H9 (cell line): ENCODE results near the gene LAMA3. TPM values are rescaled to one million over a fixed set of nuclear protein-coding genes. Genes with fewer than 3 reads are reported as not detected.

Source experiments
- DNase-seq: peaks from one replicate; pipeline ENCODE4 v3.0.0-alpha.2; 2017
- H2AFZ ChIP-seq: one replicate; pipeline ENCODE4 v1.6.1; 2013; ENCODE audit warnings: mild to moderate bottlenecking, low read length, control low read depth, moderate library complexity
- H2AK5ac ChIP-seq: 2 replicates; pipeline ENCODE4 v1.6.1; 2013; ENCODE audit warnings: low read length, control low read depth, mixed read lengths; ENCODE audit not compliant: insufficient read length
- H2BK120ac ChIP-seq: one replicate; pipeline ENCODE4 v1.6.1; 2013; ENCODE audit warnings: low read depth, mild to moderate bottlenecking, low read length, control low read depth, inconsistent platforms; ENCODE audit not compliant: poor library complexity, severe bottlenecking
- H2BK12ac ChIP-seq: 2 replicates; pipeline ENCODE4 v1.6.1; 2013; ENCODE audit warnings: low read length, control low read depth, mixed read lengths, low read depth; ENCODE audit not compliant: insufficient read length
- H2BK15ac ChIP-seq: 2 replicates; pipeline ENCODE4 v1.6.1; 2013; ENCODE audit warnings: low read depth, low read length, control low read depth
- H2BK20ac ChIP-seq: one replicate; pipeline ENCODE4 v1.6.1; 2013; ENCODE audit warnings: low read depth, mild to moderate bottlenecking, low read length, control low read depth, inconsistent platforms; ENCODE audit not compliant: poor library complexity, severe bottlenecking
- H2BK5ac ChIP-seq: 2 replicates; pipeline ENCODE4 v1.6.1; 2013; ENCODE audit warnings: low read length, control low read depth, mixed read lengths; ENCODE audit not compliant: insufficient read length
- H3K14ac ChIP-seq: 2 replicates; pipeline ENCODE4 v1.6.1; 2013; ENCODE audit warnings: low read length, control low read depth; ENCODE audit not compliant: insufficient read depth
- H3K18ac ChIP-seq: 2 replicates; pipeline ENCODE4 v1.6.1; 2013; ENCODE audit warnings: low read depth, mild to moderate bottlenecking, mixed read lengths, low read length, control low read depth; ENCODE audit not compliant: insufficient read length
- H3K23ac ChIP-seq: 2 replicates; pipeline ENCODE4 v1.6.1; 2013; ENCODE audit warnings: low read length, control low read depth, mixed read lengths, low read depth; ENCODE audit not compliant: insufficient read length
- H3K23me2 ChIP-seq: 2 replicates; pipeline ENCODE4 v1.6.1; 2013; ENCODE audit warnings: low read depth, mild to moderate bottlenecking, mixed read lengths, low read length, control low read depth; ENCODE audit not compliant: insufficient read length, poor library complexity, severe bottlenecking
- H3K27ac ChIP-seq: 2 replicates; pipeline ENCODE4 v1.5.1; 2013; ENCODE audit warnings: low read length, control low read depth, mixed read lengths, low read depth; ENCODE audit not compliant: insufficient read length
- H3K27me3 ChIP-seq: 2 replicates; pipeline ENCODE4 v1.6.1; 2013; ENCODE audit warnings: low read length, control low read depth, inconsistent platforms; ENCODE audit not compliant: insufficient read depth
- H3K4ac ChIP-seq: 2 replicates; pipeline ENCODE4 v1.6.1; 2013; ENCODE audit warnings: low read depth, mild to moderate bottlenecking, control low read depth, inconsistent platforms, low read length, moderate library complexity
- H3K4me1 ChIP-seq: 2 replicates; pipeline ENCODE4 v1.6.1; 2013; ENCODE audit warnings: low read length, control low read depth, inconsistent platforms; ENCODE audit not compliant: insufficient read depth
- H3K4me2 ChIP-seq: 2 replicates; pipeline ENCODE4 v1.6.1; 2013; ENCODE audit warnings: low read length, control low read depth, mixed read lengths; ENCODE audit not compliant: insufficient read length, insufficient read depth
- H3K56ac ChIP-seq: 2 replicates; pipeline ENCODE4 v1.6.1; 2013; ENCODE audit warnings: low read depth, mild to moderate bottlenecking, mixed read lengths, low read length, control low read depth; ENCODE audit not compliant: insufficient read length
- H3K79me1 ChIP-seq: 2 replicates; pipeline ENCODE4 v1.6.1; 2013; ENCODE audit warnings: low read depth, mild to moderate bottlenecking, moderate library complexity, low read length, control low read depth, inconsistent platforms; ENCODE audit not compliant: insufficient read depth, poor library complexity, severe bottlenecking
- H3K79me2 ChIP-seq: 2 replicates; pipeline ENCODE4 v1.6.1; 2013; ENCODE audit warnings: low read length, control low read depth, inconsistent platforms; ENCODE audit not compliant: insufficient read depth
- H3K9ac ChIP-seq: 2 replicates; pipeline ENCODE4 v1.6.1; 2013; ENCODE audit warnings: low read length, control low read depth, mixed read lengths; ENCODE audit not compliant: insufficient read length; ENCODE audit errors: extremely low read depth
- H3K9me3 ChIP-seq: one replicate; pipeline ENCODE4 v1.6.1; 2013; ENCODE audit warnings: low read depth, low read length, inconsistent platforms; ENCODE audit not compliant: control insufficient read depth
- H3T11ph ChIP-seq: one replicate; pipeline ENCODE4 v1.6.1; 2013; ENCODE audit warnings: mild to moderate bottlenecking, low read length, control low read depth, inconsistent platforms
- H4K20me1 ChIP-seq: one replicate; pipeline ENCODE4 v1.6.1; 2013; ENCODE audit not compliant: control insufficient read depth, insufficient read length, insufficient read depth
- H4K5ac ChIP-seq: 2 replicates; pipeline ENCODE4 v1.6.1; 2013; ENCODE audit warnings: low read depth, mild to moderate bottlenecking, mixed read lengths, low read length, control low read depth; ENCODE audit not compliant: insufficient read length
- H4K8ac ChIP-seq: replicated peaks from 2 replicates; pipeline ENCODE4 v1.6.1; 2013; ENCODE audit warnings: low read length, control low read depth, mixed read lengths, low read depth; ENCODE audit not compliant: insufficient read length
- H4K91ac ChIP-seq: 2 replicates; pipeline ENCODE4 v1.6.1; 2013; ENCODE audit warnings: low read depth, mild to moderate bottlenecking, moderate library complexity, mixed read lengths, low read length, control low read depth; ENCODE audit not compliant: insufficient read length
- H3K27ac Mint-ChIP-seq, 3 experiments: 2 replicates in 2 of 3; 3 replicates in 1 of 3; pipeline ENCODE4 v1.8.0; 2020 to 2021; ENCODE audit warnings: mixed read lengths in 3 of 3, mild to moderate bottlenecking in 1 of 3, moderate library complexity in 1 of 3
- H3K27me3 Mint-ChIP-seq: 2 replicates; pipeline ENCODE4 v1.8.0; 2021; ENCODE audit warnings: low read depth, mild to moderate bottlenecking, moderate library complexity, mixed read lengths
- H3K36me3 Mint-ChIP-seq, 3 experiments: 2 replicates in 2 of 3; 3 replicates in 1 of 3; pipeline ENCODE4 v1.8.0; 2020 to 2021; ENCODE audit warnings: low read depth in 3 of 3, mixed read lengths in 3 of 3; ENCODE audit not compliant: insufficient read depth in 1 of 3
- H3K4me1 Mint-ChIP-seq, 2 experiments: 2 replicates each; pipeline ENCODE4 v1.8.0; 2020; ENCODE audit warnings: mixed read lengths in 2 of 2
- H3K4me3 Mint-ChIP-seq, 2 experiments: 2 replicates in 1 of 2; 3 replicates in 1 of 2; pipeline ENCODE4 v1.8.0; 2020 to 2021; ENCODE audit warnings: mild to moderate bottlenecking in 2 of 2, mixed read lengths in 2 of 2, moderate library complexity in 1 of 2
- H3K9me3 Mint-ChIP-seq, 2 experiments: 2 replicates in 1 of 2; 3 replicates in 1 of 2; pipeline ENCODE4 v1.8.0; 2020; ENCODE audit warnings: mild to moderate bottlenecking in 2 of 2, mixed read lengths in 2 of 2, moderate library complexity in 1 of 2
- WGBS: extraction: QIAGEN DNeasy Blood & Tissue Kit; methylation state at CpG from one replicate; pipeline ENCODE4 v1.1.7; 2013; ENCODE audit warnings: missing lambda C conversion rate, low lambda C conversion rate, mixed read lengths; ENCODE audit not compliant: insufficient read length; ENCODE audit errors: extremely low coverage; 5-methylcytosine and 5-hydroxymethylcytosine counted together
- total RNA-seq: library from RNA; stranded (reverse); gene quantifications from 2 replicates; pipeline ENCODE4 v1.2.1, GENCODE V29; 2021
- TF ChIP-seq, protein P1 (sequence below): fragments of 200-600 bp; sonication (generic); conservative IDR thresholded peaks from 3 replicates; pipeline ENCODE4 v1.8.0; 2021; ENCODE audit warnings: antibody characterized with exemption, mild to moderate bottlenecking

The LAMA3 gene
- total RNA-seq, 1 experiment from 2014 or later: 0.33 TPM

DNA sequence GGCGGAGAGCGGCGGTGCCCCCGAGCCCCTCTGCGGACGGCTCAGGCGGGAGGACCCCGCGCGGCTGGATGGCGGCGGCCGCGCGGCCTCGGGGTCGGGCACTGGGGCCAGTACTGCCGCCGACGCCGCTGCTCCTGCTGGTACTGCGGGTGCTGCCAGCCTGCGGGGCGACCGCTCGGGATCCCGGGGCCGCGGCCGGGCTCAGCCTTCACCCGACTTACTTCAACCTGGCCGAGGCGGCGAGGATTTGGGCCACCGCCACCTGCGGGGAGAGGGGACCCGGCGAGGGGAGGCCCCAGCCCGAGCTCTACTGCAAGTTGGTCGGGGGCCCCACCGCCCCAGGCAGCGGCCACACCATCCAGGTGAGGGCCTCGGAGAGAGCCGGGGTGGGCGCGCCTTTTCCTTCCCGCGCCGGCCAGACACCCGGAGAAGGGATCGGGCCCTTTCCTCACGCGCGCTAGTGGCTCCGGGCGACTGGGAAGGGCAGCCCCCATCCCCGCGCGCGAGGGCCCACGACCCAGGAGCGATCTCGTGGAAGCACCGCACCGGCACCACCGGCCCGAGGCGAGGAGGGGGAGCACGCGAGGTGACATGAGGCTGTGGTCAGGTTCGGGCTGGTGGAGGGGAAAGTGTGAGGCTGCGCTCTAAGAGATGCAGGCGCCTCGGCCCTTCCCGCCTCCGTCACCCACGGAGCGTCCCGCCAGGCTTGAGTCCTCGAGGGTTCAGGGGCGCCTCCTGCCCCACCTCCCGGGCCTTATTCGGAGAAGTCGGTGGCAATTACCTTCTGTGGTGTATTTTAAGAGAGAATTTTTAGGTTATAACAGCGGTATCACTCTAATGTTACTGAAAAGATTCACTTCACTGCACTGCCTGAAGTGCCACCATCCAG, 607 bp downstream of the LAMA3 start:
- Histone ChIP-seq H3K56ac (no peak overlapping the region), H2AK5ac (no peak overlapping the region), H4K20me1 (no peaks in the 10 kb centered on the region), H2BK120ac (no peak overlapping the region), H2BK20ac (no peak overlapping the region), H3K9ac (no peak overlapping the region), H3K4ac (no peak overlapping the region), H2BK5ac (no peak overlapping the region), H3K27ac (no peak overlapping the region), H4K91ac (no peak overlapping the region), H3K23me2 (peaks cover 7% of the 10 kb centered on the region), H3K9me3 (no peaks in the 10 kb centered on the region), H4K8ac (no peak overlapping the region), H2AFZ (no peak overlapping the region), H3K14ac (no peak overlapping the region; the same call in 1 of the 2 replicates), H3K4me1 (no peaks in the 10 kb centered on the region), H3K18ac (no peak overlapping the region), H4K5ac (no peak overlapping the region), H3K79me1 (no peaks in the 10 kb centered on the region), H3K4me2 (peak overlapping the region; percentile 47), H3K23ac (no peak overlapping the region), H2BK12ac (no peak overlapping the region), H3T11ph (no peak overlapping the region), H3K27me3 (peaks cover 18% of the 10 kb centered on the region; the same call in 1 of the 2 replicates), H3K79me2 (no peaks in the 10 kb centered on the region), H2BK15ac (no peak overlapping the region)
- peaks cover 9 to 11% of the 10 kb centered on the region in 2 experiments for H3K4me1 Mint-ChIP-seq
- peaks cover 60% of the 10 kb centered on the region for H3K27me3 Mint-ChIP-seq
- DNase-seq: peak; percentile 52
- H3K9me3 Mint-ChIP-seq: no peaks in the 10 kb centered on the region
- H3K4me3 Mint-ChIP-seq: peak overlapping the region; percentile 60 to 78
- no peak overlapping the region for H3K27ac Mint-ChIP-seq
- WGBS: no CpG with 5 or more reads among the region's 85 CpGs
- no peaks in the 10 kb centered on the region; a peak in 1 of 7 replicates for H3K36me3 Mint-ChIP-seq
- TF ChIP-seq, protein P1, sequence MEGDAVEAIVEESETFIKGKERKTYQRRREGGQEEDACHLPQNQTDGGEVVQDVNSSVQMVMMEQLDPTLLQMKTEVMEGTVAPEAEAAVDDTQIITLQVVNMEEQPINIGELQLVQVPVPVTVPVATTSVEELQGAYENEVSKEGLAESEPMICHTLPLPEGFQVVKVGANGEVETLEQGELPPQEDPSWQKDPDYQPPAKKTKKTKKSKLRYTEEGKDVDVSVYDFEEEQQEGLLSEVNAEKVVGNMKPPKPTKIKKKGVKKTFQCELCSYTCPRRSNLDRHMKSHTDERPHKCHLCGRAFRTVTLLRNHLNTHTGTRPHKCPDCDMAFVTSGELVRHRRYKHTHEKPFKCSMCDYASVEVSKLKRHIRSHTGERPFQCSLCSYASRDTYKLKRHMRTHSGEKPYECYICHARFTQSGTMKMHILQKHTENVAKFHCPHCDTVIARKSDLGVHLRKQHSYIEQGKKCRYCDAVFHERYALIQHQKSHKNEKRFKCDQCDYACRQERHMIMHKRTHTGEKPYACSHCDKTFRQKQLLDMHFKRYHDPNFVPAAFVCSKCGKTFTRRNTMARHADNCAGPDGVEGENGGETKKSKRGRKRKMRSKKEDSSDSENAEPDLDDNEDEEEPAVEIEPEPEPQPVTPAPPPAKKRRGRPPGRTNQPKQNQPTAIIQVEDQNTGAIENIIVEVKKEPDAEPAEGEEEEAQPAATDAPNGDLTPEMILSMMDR: no peak
